Activated CD8-positive, alpha-beta T cell treated with anti-CD3 and anti-CD28 coated beads for 36 hours (primary cell): ENCODE measurements around the gene UNC13A. TPM values are rescaled to one million over a fixed set of nuclear protein-coding genes. Genes with fewer than 3 reads are reported as not detected.

Experiments
- ATAC-seq: fragments of 200-7000 bp; cut with Tn5 transposase; one replicate; pipeline ENCODE4 v1.10.0; 2021; ENCODE audit warnings: mild to moderate bottlenecking, moderate library complexity
- CTCF ChIA-PET: fragments of 350-600 bp; sonication (Branson Sonifier 250); formaldehyde crosslinking; loops from one replicate; lab custom pipeline; 2021; ENCODE audit warnings: antibody characterized with exemption; lab: Charles Lee
- POLR2A ChIA-PET: fragments of 350-600 bp; sonication (Branson Sonifier 250); formaldehyde crosslinking; loops from one replicate; lab custom pipeline; 2021; ENCODE audit warnings: antibody characterized with exemption; lab: Charles Lee
- DNase-seq: peaks from one replicate; pipeline ENCODE4 v3.0.0-alpha.2; 2020
- H3K27ac Mint-ChIP-seq: one replicate; pipeline ENCODE4 v1.8.0; 2021; ENCODE audit warnings: mild to moderate bottlenecking, mixed read lengths
- H3K27me3 Mint-ChIP-seq: one replicate; pipeline ENCODE4 v1.8.0; 2021; ENCODE audit warnings: mixed read lengths
- H3K36me3 Mint-ChIP-seq: one replicate; pipeline ENCODE4 v1.8.0; 2021; ENCODE audit warnings: low read depth, mixed read lengths
- H3K4me1 Mint-ChIP-seq: one replicate; pipeline ENCODE4 v1.8.0; 2021; ENCODE audit warnings: low read depth, mixed read lengths
- H3K4me3 Mint-ChIP-seq: one replicate; pipeline ENCODE4 v1.8.0; 2021; ENCODE audit warnings: mild to moderate bottlenecking, moderate library complexity, mixed read lengths
- H3K9me3 Mint-ChIP-seq: one replicate; pipeline ENCODE4 v1.8.0; 2021; ENCODE audit warnings: mixed read lengths
- intact Hi-C: fragments of 100-400 bp; cut with micrococcal nuclease; formaldehyde crosslinking; loops from one replicate; pipeline ENCODE4 v1.10.0; 2022
- total RNA-seq, 2 experiments: library from RNA; stranded (reverse); gene quantifications; one replicate each; pipeline ENCODE4 v1.2.3, GENCODE V29; 2021
- TF ChIP-seq, protein P1 (sequence below): fragments of 200-600 bp; IDR thresholded peaks from one replicate; pipeline ENCODE4 v1.8.0; 2022; ENCODE audit warnings: antibody characterized with exemption, mild to moderate bottlenecking

Gene UNC13A
- total RNA-seq, 2 experiments from 2014 or later, result not detected

DNA sequence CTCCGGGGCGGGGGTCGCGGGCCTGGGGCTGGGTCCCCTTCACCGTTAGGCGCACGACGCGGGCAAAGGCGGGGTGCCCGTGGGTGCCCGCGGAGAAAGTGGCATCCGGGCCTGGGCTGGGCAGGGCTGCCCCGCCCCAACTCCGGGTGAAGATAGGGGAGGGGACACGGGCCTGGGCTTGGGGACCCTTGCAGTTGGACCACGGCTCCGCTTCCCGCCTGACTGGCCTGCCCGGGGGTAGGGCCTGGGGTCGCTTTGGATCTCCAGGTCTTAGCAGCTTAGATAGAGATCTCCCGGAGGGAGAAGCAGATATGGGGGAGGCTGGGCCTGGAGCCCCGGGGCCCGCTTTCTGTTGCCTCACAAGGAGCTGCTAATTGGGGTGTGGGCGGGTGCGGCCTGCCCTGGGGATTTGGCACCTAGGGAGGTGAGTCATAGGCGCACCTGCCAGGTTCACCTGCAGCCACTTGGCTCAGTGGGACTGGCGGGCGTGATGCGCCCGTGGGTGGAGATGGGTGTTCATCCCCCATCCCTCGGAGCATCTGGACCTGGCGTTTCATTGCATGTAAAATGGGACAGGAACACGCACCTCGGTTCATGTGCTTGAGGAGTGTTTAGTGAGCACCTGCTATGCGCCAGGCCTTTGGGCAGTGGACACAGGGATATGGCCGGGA is 31.7 kb upstream of the UNC13A start:
- ATAC-seq (peak; percentile 22), DNase-seq (peak; percentile 64)
- intact Hi-C loops, result no loop called here
- peak overlapping the region; percentile 82 for H3K4me3 Mint-ChIP-seq
- H3K27ac Mint-ChIP-seq, result peak overlapping the region; percentile 59
- POLR2A ChIA-PET, result interaction anchor here (0.6 to 2.3 kb wide), 14 partner anchors 10 to 163 kb away, joined by 3 to 6 read pairs (median 3); partner anchors contain the start of genes FCHO1 and JAK3
- no peaks in the 10 kb centered on the region for H3K9me3 Mint-ChIP-seq
- peaks cover 18% of the 10 kb centered on the region for H3K36me3 Mint-ChIP-seq
- H3K4me1 Mint-ChIP-seq, result peaks cover 33% of the 10 kb centered on the region
- CTCF ChIA-PET, result interaction anchor here (0.9 to 5.6 kb wide), 8 partner anchors 11 to 218 kb away, joined by 3 to 34 read pairs (median 3); no protein-coding TSS in a partner anchor
- H3K27me3 Mint-ChIP-seq, result no peaks in the 10 kb centered on the region
- TF ChIP-seq, protein P1, sequence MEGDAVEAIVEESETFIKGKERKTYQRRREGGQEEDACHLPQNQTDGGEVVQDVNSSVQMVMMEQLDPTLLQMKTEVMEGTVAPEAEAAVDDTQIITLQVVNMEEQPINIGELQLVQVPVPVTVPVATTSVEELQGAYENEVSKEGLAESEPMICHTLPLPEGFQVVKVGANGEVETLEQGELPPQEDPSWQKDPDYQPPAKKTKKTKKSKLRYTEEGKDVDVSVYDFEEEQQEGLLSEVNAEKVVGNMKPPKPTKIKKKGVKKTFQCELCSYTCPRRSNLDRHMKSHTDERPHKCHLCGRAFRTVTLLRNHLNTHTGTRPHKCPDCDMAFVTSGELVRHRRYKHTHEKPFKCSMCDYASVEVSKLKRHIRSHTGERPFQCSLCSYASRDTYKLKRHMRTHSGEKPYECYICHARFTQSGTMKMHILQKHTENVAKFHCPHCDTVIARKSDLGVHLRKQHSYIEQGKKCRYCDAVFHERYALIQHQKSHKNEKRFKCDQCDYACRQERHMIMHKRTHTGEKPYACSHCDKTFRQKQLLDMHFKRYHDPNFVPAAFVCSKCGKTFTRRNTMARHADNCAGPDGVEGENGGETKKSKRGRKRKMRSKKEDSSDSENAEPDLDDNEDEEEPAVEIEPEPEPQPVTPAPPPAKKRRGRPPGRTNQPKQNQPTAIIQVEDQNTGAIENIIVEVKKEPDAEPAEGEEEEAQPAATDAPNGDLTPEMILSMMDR, result no peak

DNA sequence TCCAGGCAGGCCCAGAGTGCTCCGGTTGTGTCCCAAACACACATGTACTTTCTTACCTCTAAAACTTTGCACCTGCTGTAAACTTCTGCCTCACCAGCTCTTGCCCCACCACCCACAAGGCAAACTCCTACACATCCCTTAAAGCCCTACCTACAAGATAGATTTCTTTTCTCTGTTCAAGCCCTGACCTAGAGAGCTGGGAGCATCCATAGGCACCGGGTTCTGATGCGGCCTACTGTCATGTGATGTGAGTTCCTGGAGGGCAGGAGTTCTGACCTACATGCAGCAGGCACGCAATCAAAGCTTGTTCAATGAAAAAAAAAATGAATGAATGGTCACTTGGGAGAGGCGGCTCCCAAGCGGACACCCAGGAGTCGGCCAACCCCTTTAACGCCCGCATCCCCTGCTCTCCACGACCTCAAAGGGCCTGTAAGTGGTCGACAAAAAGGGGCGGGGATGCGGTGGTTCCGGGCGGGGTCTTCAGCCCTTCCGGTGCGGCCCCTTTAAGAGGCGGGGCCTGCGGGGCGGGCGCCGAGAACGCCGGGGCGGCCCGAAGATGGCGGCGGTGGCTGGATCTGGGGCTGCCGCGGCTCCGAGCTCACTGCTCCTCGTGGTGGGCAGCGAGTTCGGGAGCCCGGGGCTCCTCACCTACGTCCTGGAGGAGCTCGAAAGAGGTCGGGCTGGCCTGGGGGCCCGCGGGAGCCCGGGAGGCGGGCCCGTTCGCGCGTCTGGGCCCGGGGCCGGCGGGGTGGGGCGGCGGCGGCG is 31.0 kb upstream of the UNC13A start, which contains the start of gene MAP1S:
Gene MAP1S (plus strand): TSS at position 534 of the 765 bp plus-strand sequence. CDS start 23 bp downstream, at position 557.
- DNase-seq (peak; percentile 76), ATAC-seq (peak; percentile 86)
- ChIA-PET POLR2A (interaction anchor here (0.6 to 2.3 kb wide), 11 partner anchors 11 to 162 kb away, joined by 3 to 6 read pairs (median 3); partner anchors contain the start of genes FCHO1 and JAK3), CTCF (interaction anchor here (0.9 to 5.6 kb wide), 7 partner anchors 14 to 219 kb away, joined by 3 to 34 read pairs (median 3); no protein-coding TSS in a partner anchor)
- no peaks in the 10 kb centered on the region for H3K27me3 Mint-ChIP-seq
- peak within 1 kb of the TSS; percentile 82 for H3K4me3 Mint-ChIP-seq
- TF ChIP-seq, protein P1, result no peak
- H3K27ac Mint-ChIP-seq, result peak within 1 kb of the TSS; percentile 87
- H3K4me1 Mint-ChIP-seq, result peaks cover 33% of the 10 kb centered on the region
- H3K36me3 Mint-ChIP-seq, result peaks cover 17% of the 10 kb centered on the region
- intact Hi-C loops, result no loop called here
- H3K9me3 Mint-ChIP-seq, result no peaks in the 10 kb centered on the region

DNA sequence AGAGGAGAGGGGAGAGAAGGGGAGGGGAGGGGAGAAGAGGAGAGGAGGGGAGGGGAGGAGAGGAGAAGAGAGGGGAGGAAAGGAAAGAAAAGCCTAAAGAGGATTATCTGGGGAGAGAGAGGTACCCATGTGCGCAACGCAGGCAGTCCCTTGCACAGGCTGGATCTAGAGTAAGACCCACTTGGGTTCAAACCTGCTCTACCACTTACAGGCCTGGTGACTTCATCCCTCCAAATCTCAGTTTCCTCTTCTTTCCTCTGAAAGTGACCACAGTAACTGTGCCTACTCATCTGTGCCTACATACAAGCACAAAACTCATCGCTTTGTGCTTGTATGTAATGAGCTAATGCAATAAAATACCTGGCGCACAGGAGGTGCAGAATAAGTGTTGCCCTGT is 30.4 kb upstream of the UNC13A start:
- H3K9me3 Mint-ChIP-seq, result no peaks in the 10 kb centered on the region
- H3K27ac Mint-ChIP-seq, result peak overlapping the region; percentile 87
- intact Hi-C loops, result no loop called here
- DNase-seq (peak; percentile 35), ATAC-seq (peak; percentile 40)
- H3K27me3 Mint-ChIP-seq, result no peaks in the 10 kb centered on the region
- H3K4me3 Mint-ChIP-seq, result peak overlapping the region; percentile 82
- H3K36me3 Mint-ChIP-seq, result peaks cover 13% of the 10 kb centered on the region
- H3K4me1 Mint-ChIP-seq, result peaks cover 33% of the 10 kb centered on the region
- ChIA-PET POLR2A (interaction anchor here (0.6 to 2.3 kb wide), 4 partner anchors 28 to 160 kb away, joined by 3 to 5 read pairs (median 3); no protein-coding TSS in a partner anchor), CTCF (interaction anchor here (0.9 to 5.6 kb wide), 3 partner anchors 13 to 138 kb away, joined by 3 to 34 read pairs (median 7); no protein-coding TSS in a partner anchor)
- TF ChIP-seq, protein P1, result no peak

DNA sequence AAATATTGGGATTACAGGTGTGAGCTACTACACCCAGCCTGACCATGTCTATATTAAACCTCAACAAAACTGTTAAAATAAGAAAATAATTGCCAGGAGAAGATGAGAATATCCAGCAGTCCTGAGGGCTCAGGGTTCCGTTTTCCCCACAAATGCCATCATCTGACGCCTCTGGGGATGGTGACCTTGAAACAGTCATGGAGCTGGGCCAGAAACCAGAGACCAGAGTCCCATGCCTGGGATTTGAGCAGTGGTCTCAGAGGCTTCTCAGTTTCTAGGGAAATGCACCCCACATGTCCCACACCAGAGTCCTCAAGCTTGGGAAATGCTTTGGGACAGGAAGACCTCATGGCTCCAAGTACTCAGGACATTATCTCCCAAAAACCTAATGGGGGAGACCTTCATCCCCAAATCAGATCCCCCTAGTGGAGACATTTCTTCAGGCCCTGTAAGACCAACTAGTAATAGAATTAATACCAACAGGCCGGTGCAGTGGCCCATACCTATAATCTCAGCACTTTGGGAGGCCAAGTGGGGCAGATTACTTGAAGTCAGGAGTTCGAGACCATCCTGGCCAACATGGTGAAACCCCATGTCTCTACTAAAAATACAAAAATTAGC is 28.3 kb upstream of the UNC13A start:
- DNase-seq (no peak), ATAC-seq (no peak)
- ChIA-PET CTCF (interaction anchor here (0.7 to 5.6 kb wide), 4 partner anchors 9 to 110 kb away, joined by 3 to 34 read pairs (median 4); no protein-coding TSS in a partner anchor), POLR2A (interaction anchor here (1.3 kb wide), 2 partner anchors 9 to 48 kb away, joined by 3 to 4 read pairs; no protein-coding TSS in a partner anchor)
- peaks cover 7% of the 10 kb centered on the region for H3K36me3 Mint-ChIP-seq
- H3K27me3 Mint-ChIP-seq, result no peaks in the 10 kb centered on the region
- no peaks in the 10 kb centered on the region for H3K9me3 Mint-ChIP-seq
- H3K27ac Mint-ChIP-seq, result no peak overlapping the region
- TF ChIP-seq, protein P1, result no peak
- H3K4me3 Mint-ChIP-seq, result no peak overlapping the region
- intact Hi-C loops, result no loop called here
- H3K4me1 Mint-ChIP-seq, result peaks cover 25% of the 10 kb centered on the region
